A549 (cell line): ENCODE data around the gene RUNX2. TPM values are rescaled to one million over a fixed set of nuclear protein-coding genes. Genes with fewer than 3 reads are reported as not detected.

ENCODE experiments used
- ATAC-seq, 2 experiments: fragments of 200-7000 bp in 1 of 2; fragments of >200 bp in 1 of 2; cut with Nextera tagmentation in 1 of 2; cut with Tn5 transposase in 1 of 2; 3 replicates each; pipeline versions ENCODE4 v1.8.0 to v1.9.1; 2018 to 2020; ENCODE audit warnings: mild to moderate bottlenecking in 1 of 2, moderate library complexity in 1 of 2
- CTCF ChIA-PET: fragments of 300-600 bp; sonication (Branson Sonifier 250); formaldehyde crosslinking; extraction: SDS; loops from one replicate; lab custom pipeline; 2021; ENCODE audit warnings: antibody characterized with exemption, inconsistent platforms; lab: Yijun Ruan, JAX
- POLR2A ChIA-PET: fragments of 350-600 bp; formaldehyde crosslinking; extraction: SDS; loops from one replicate; lab custom pipeline; 2021; ENCODE audit warnings: antibody characterized with exemption, inconsistent platforms; lab: Yijun Ruan, JAX
- DNase-seq, 2 experiments: peaks; one replicate each; pipeline versions ENCODE4 v3.0.0 to v3.0.0-alpha.2; 2011 to 2016; ENCODE audit warnings: low read depth in 1 of 2, low spot score in 1 of 2
- FAIRE-seq: peaks from 2 replicates; lab custom pipeline; 2011; peaks lifted over from hg19 to GRCh38; lab: Jason Lieb, UNC
- H3K27ac ChIP-seq, 2 experiments: fragments of >200 bp; sonication (Bioruptor Twin); formaldehyde crosslinking; 3 replicates each; pipeline ENCODE4 v1.5.1; 2016 to 2017
- H3K4me1 ChIP-seq: fragments of >200 bp; sonication (Bioruptor Twin); formaldehyde crosslinking; 3 replicates; pipeline ENCODE4 v1.6.1; 2016
- H3K4me2 ChIP-seq: fragments of >200 bp; sonication (Bioruptor Twin); formaldehyde crosslinking; 3 replicates; pipeline ENCODE4 v1.6.1; 2016
- H3K4me3 ChIP-seq: fragments of >200 bp; sonication (Bioruptor Twin); formaldehyde crosslinking; 3 replicates; pipeline ENCODE4 v1.5.1; 2016
- H3K9me3 ChIP-seq: fragments of >200 bp; sonication (Bioruptor Twin); formaldehyde crosslinking; 3 replicates; pipeline ENCODE4 v1.6.1; 2016
- ATOH8 ChIP-seq: fragments of 250-450 bp; sonication (Bioruptor Pico); IDR thresholded peaks from 2 replicates; pipeline ENCODE4 v1.5.0; 2020; ENCODE audit warnings: low read depth, mild to moderate bottlenecking, moderate library complexity
- BCL3 ChIP-seq: fragments of >200 bp; sonication (Bioruptor Twin); formaldehyde crosslinking; IDR thresholded peaks from 3 replicates; pipeline ENCODE4 v1.6.1; 2016
- CBX2 ChIP-seq: fragments of 200-600 bp; sonication (generic); IDR thresholded peaks from 2 replicates; pipeline ENCODE4 v1.6.1; 2016; ENCODE audit warnings: low read depth, mild to moderate bottlenecking, borderline replicate concordance
- CEBPB ChIP-seq, 2 experiments: fragments of >200 bp in 1 of 2; sonication (Bioruptor Twin) in 1 of 2; formaldehyde crosslinking in 1 of 2; IDR thresholded peaks; 2 replicates each; pipeline ENCODE4 v1.6.1; 2012 to 2016
- CHD2 ChIP-seq: fragments of 150-350 bp; IDR thresholded peaks from 2 replicates; pipeline ENCODE4 v1.6.1; 2014; ENCODE audit warnings: low read length; ENCODE audit not compliant: partially characterized antibody
- CTCF ChIP-seq: fragments of >200 bp; sonication (Bioruptor Twin); formaldehyde crosslinking; IDR thresholded peaks from 3 replicates; pipeline ENCODE4 v1.5.1; 2016
- EHMT2 ChIP-seq: fragments of 200-600 bp; sonication (generic); IDR thresholded peaks from 2 replicates; pipeline ENCODE4 v1.6.1; 2016; ENCODE audit warnings: antibody characterized with exemption, low read depth, mild to moderate bottlenecking, moderate library complexity
- ESRRA ChIP-seq: fragments of 150-350 bp; IDR thresholded peaks from 2 replicates; pipeline ENCODE4 v1.6.1; 2014; ENCODE audit warnings: mild to moderate bottlenecking, low read length, borderline replicate concordance
- FOSL2 ChIP-seq, 2 experiments: fragments of 450-650 bp in 1 of 2; fragments of >200 bp in 1 of 2; sonication (Bioruptor Twin) in 1 of 2; formaldehyde crosslinking; IDR thresholded peaks; 2 replicates each; pipeline versions ENCODE4 v1.5.0 to v1.6.1; 2016 to 2020; ENCODE audit warnings: mild to moderate bottlenecking in 1 of 2, moderate library complexity in 1 of 2
- FOXS1 ChIP-seq: fragments of 250-450 bp; sonication (Bioruptor Pico); IDR thresholded peaks from 2 replicates; pipeline ENCODE4 v1.5.0; 2020; ENCODE audit warnings: mild to moderate bottlenecking, moderate library complexity
- HDAC2 ChIP-seq: fragments of 200-600 bp; sonication (generic); IDR thresholded peaks from 2 replicates; pipeline ENCODE4 v1.6.1; 2016
- JUN ChIP-seq, 2 experiments: fragments of >200 bp; sonication (Bioruptor Twin); formaldehyde crosslinking; IDR thresholded peaks; 2 replicates in 1 of 2; 3 replicates in 1 of 2; pipeline ENCODE4 v1.6.1; 2016 to 2017
- KDM5A ChIP-seq: fragments of 200-600 bp; sonication (generic); IDR thresholded peaks from 2 replicates; pipeline ENCODE4 v1.6.1; 2016; ENCODE audit warnings: antibody characterized with exemption, mild to moderate bottlenecking
- MYC ChIP-seq: IDR thresholded peaks from 2 replicates; pipeline ENCODE4 v1.6.1; 2012; ENCODE audit warnings: mild to moderate bottlenecking, inconsistent platforms, low read length, improper control_type of control experiment, borderline replicate concordance
- NPAS2 ChIP-seq: fragments of 250-450 bp; sonication (Bioruptor Pico); IDR thresholded peaks from 2 replicates; pipeline ENCODE4 v1.8.0; 2022; ENCODE audit warnings: mild to moderate bottlenecking, moderate library complexity, borderline replicate concordance
- NR3C1 ChIP-seq: fragments of >200 bp; sonication (Bioruptor Twin); formaldehyde crosslinking; IDR thresholded peaks from 3 replicates; pipeline ENCODE4 v1.6.1; 2017
- POLR2A ChIP-seq: IDR thresholded peaks from 2 replicates; pipeline ENCODE4 v1.6.1; 2012; ENCODE audit warnings: mild to moderate bottlenecking, low read length
- SMC3 ChIP-seq: fragments of >200 bp; sonication (Bioruptor Twin); formaldehyde crosslinking; IDR thresholded peaks from 3 replicates; pipeline ENCODE4 v1.6.1; 2018; ENCODE audit warnings: inconsistent platforms
- TFCP2L1 ChIP-seq: fragments of 250-450 bp; sonication (Bioruptor Pico); IDR thresholded peaks from 2 replicates; pipeline ENCODE4 v1.5.0; 2021; ENCODE audit warnings: mild to moderate bottlenecking
- TP53 ChIP-seq: fragments of 250-450 bp; sonication (Bioruptor Pico); IDR thresholded peaks from 2 replicates; pipeline ENCODE4 v1.5.0; 2021; ENCODE audit warnings: mild to moderate bottlenecking, moderate library complexity
- ZC3H11A ChIP-seq: fragments of 450-650 bp; IDR thresholded peaks from 2 replicates; pipeline ENCODE4 v1.6.1; 2014; ENCODE audit warnings: antibody characterized with exemption, mild to moderate bottlenecking
- ZNF302 ChIP-seq: fragments of 250-450 bp; sonication (Bioruptor Pico); IDR thresholded peaks from 2 replicates; pipeline ENCODE4 v1.9.0; 2021; ENCODE audit warnings: inconsistent platforms, mild to moderate bottlenecking, moderate library complexity
- WGBS: methylation state at CpG from one replicate; pipeline ENCODE4 v1.1.6; 2017; ENCODE audit errors: missing lambda C conversion rate; 5-methylcytosine and 5-hydroxymethylcytosine counted together
- polyA plus RNA-seq, 4 experiments: library from polyadenylated mRNA; depleted of rRNA in 3 of 4; stranded (reverse); fragments of >200 nt; fragmentation: RNase III in 1 of 4; extraction: RNeasy Plus Mini Kit Qiagen cat#74134 plus additional on column Dnase treatment in 1 of 4; gene quantifications; 2 replicates in 3 of 4; 3 replicates in 1 of 4; pipeline ENCODE4 v1.2.3, GENCODE V29; 2011 to 2017

RUNX2 gene
- polyA plus RNA-seq, 2 of the 4 experiments (the other 2 are of a cell fraction), result 0.13 to 0.83 TPM

DNA sequence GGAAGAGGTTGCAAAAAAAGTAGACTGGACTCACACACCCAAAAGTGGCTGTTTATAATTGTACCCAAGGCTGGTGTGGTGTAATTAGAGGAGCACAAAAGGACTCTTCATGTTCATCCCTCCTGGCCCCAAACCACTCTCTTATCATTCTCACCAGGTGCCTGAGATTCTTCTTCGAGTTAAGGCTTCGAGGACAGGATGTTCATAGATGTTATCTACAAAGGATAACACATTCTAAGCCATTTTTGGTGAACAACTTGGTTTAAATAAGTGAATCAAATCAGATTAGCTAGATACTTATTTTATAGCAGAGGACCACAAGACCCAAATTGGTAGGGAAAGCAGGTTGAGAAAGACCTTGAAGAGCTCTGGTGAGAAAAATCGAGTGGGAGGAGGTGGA, 122.7 kb downstream of the RUNX2 start:
- CTCF ChIA-PET, result no interaction called here
- no peak for FAIRE-seq

DNA sequence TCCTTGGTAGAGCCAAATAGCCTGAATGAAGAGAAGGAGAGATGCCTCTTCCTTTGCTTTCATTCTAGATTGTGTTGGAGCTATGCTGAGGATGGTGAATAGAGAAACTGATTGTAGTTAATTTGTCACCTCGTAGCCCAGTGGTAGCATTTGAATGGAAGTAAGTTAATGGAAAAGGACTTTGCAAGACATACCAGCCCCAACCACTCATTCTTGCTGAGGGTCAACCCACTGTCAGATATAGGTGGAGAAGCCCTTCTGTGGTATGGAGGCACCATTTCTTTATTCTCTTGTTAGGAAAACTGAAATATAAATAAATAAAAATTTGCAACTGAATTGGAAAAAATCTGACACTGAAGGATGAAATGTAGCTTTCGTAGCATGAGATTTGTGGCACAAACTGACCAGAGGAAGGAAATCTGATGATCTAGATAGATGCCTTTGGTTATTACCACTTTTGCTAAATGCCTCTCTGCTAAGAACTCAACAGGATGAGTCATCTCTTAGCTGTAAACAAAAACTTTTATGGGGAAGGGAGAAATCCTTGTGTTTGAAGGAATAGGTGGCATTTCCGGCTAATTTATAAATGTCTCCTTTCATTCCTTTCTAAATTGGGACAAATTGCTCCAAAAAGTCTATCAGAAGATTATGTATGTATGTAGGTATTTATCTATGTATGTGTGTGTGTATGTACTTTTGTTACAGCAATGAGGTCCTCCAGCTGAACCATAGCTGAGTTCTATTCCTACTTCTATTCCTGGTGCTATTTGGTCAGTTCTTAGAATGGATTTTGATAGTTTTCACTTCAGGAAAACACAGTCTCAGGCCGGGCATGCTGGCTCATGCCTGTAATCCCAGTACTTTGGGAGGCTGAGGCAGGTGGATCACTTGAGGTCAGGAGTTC, 126.1 kb downstream of the RUNX2 start:
- ChIA-PET POLR2A (interaction anchor here (0.9 kb wide), 1 partner anchor 8 kb away, joined by 4 read pairs; no protein-coding TSS in a partner anchor), CTCF (no interaction called here)
- TF ChIP-seq FOSL2 (IDR thresholded peaks at IDR 0.05) (no peak), FOSL2 (CRISPR knock-in tag; IDR thresholded peaks at IDR 0.05) (peak; percentile 69), HDAC2 (no peak)
- ATAC-seq, result no peak
- WGBS, result 61% methylated on average over 4 of the region's 4 CpGs
- Histone ChIP-seq H3K4me3 (no peak overlapping the region), H3K9me3 (no peaks in the 10 kb centered on the region), H3K4me2 (peak overlapping the region; percentile 23; the same call in 2 of the 3 replicates), H3K27ac (no peak overlapping the region), H3K4me1 (peaks cover 8% of the 10 kb centered on the region; the same call in 1 of the 3 replicates)
- FAIRE-seq, result no peak
- no peak for DNase-seq

More for the DNA sequence above, 122.7 kb downstream of the RUNX2 start:
- Histone ChIP-seq H3K4me2 (no peak overlapping the region), H3K9me3 (no peaks in the 10 kb centered on the region), H3K4me1 (peaks cover 26% of the 10 kb centered on the region)
- no peak for TF ChIP-seq BCL3
- TF ChIP-seq CEBPB (IDR thresholded peaks at IDR 0.05), result no peak
- no peak for TF ChIP-seq JUN (IDR thresholded peaks at IDR 0.05)
- TF ChIP-seq CBX2, result no peak
- TF ChIP-seq POLR2A, result no peak
- no peak for TF ChIP-seq ZNF302
- TF ChIP-seq ATOH8 (CRISPR knock-in tag), result no peak
- no peak for TF ChIP-seq CHD2
- no peak for TF ChIP-seq SMC3
- no peak for TF ChIP-seq EHMT2
- no peak for TF ChIP-seq FOXS1 (CRISPR knock-in tag)
- TF ChIP-seq, all 56 proteins: peak for 0
- Histone ChIP-seq H3K27ac (no peak overlapping the region), H3K4me3 (no peak overlapping the region)
- ATAC-seq, result no peak
- WGBS, result 63% methylated on average over 3 of the region's 3 CpGs
- POLR2A ChIA-PET, result no interaction called here
- no peak for DNase-seq

- DNase-seq, result no peak
- Histone ChIP-seq H3K27ac (no peak overlapping the region), H3K9me3 (no peaks in the 10 kb centered on the region), H3K4me2 (no peak overlapping the region), H3K4me3 (no peak overlapping the region), H3K4me1 (peaks cover 8% of the 10 kb centered on the region; the same call in 1 of the 3 replicates)
- no peak for FAIRE-seq
- 80% methylated on average over 6 of the region's 6 CpGs for WGBS
- no peak for TF ChIP-seq TP53 (CRISPR knock-in tag)
- TF ChIP-seq JUN (IDR thresholded peaks at IDR 0.05), result no peak
- TF ChIP-seq KDM5A, result no peak
- no peak for TF ChIP-seq TFCP2L1 (CRISPR knock-in tag)
- no peak for TF ChIP-seq CTCF
- no peak for TF ChIP-seq MYC
- TF ChIP-seq ESRRA, result no peak
- no peak for TF ChIP-seq NPAS2 (CRISPR knock-in tag)
- TF ChIP-seq ZC3H11A, result no peak
- TF ChIP-seq NR3C1, result no peak
- POLR2A ChIA-PET, result no interaction called here
- CTCF ChIA-PET, result no interaction called here
- no peak for ATAC-seq
Measured at GRCh38 chr6:45455408-45455807, 127.3 kb downstream of the RUNX2 start.
